DND-41 (cell line): ENCODE data around the gene ANKAR.
"Not testable (repeated sequence)": the region's sequence is repeated elsewhere in the genome, so short reads cannot be mapped to it uniquely, and the experiment has no call there.

ENCODE experiments used
- ATAC-seq: fragments of 200-7000 bp; cut with Tn5 transposase; 3 replicates; pipeline ENCODE4 v1.9.1; 2021; ENCODE audit warnings: low read depth; ENCODE audit not compliant: insufficient read depth
- DNase-seq: peaks from one replicate; pipeline ENCODE4 v3.0.0-alpha.2; 2020
- H2AFZ ChIP-seq: 2 replicates; pipeline ENCODE4 v1.6.0; 2012; ENCODE audit warnings: low read depth, low read length
- H3K27ac ChIP-seq: 2 replicates; pipeline ENCODE4 v1.5.1; 2012; ENCODE audit warnings: low read length, inconsistent platforms
- H3K27me3 ChIP-seq: fragments of 200-600 bp; sonication (generic); 2 replicates; pipeline ENCODE4 v1.6.0; 2012; ENCODE audit warnings: low read length, mild to moderate bottlenecking, inconsistent platforms; ENCODE audit not compliant: insufficient read depth, poor library complexity
- H3K36me3 ChIP-seq: 2 replicates; pipeline ENCODE4 v1.5.1; 2012; ENCODE audit warnings: low read length, inconsistent platforms; ENCODE audit not compliant: insufficient read depth
- H3K4me1 ChIP-seq: 2 replicates; pipeline ENCODE4 v1.5.1; 2012; ENCODE audit warnings: mild to moderate bottlenecking, low read length; ENCODE audit not compliant: insufficient read depth
- H3K4me2 ChIP-seq: 2 replicates; pipeline ENCODE4 v1.6.0; 2012; ENCODE audit warnings: mild to moderate bottlenecking, moderate library complexity, low read length, inconsistent platforms; ENCODE audit not compliant: insufficient read depth
- H3K4me3 ChIP-seq, 2 experiments: fragments of 200-600 bp in 1 of 2; shearing (Covaris generic) in 1 of 2; 2 replicates each; pipeline ENCODE4 v1.5.1; 2012 to 2016; ENCODE audit warnings: inconsistent platforms in 2 of 2, low read length in 2 of 2, mild to moderate bottlenecking in 2 of 2, low read depth in 1 of 2, moderate library complexity in 1 of 2
- H3K79me2 ChIP-seq: 2 replicates; pipeline ENCODE4 v1.6.0; 2012; ENCODE audit warnings: low read length, inconsistent platforms; ENCODE audit not compliant: insufficient read depth
- H3K9ac ChIP-seq: 2 replicates; pipeline ENCODE4 v1.6.0; 2012; ENCODE audit warnings: low read depth, mild to moderate bottlenecking, inconsistent platforms, low read length, moderate library complexity
- H3K9me3 ChIP-seq: 2 replicates; pipeline ENCODE4 v1.5.1; 2012; ENCODE audit warnings: low read length, moderate library complexity, mild to moderate bottlenecking, inconsistent platforms; ENCODE audit not compliant: insufficient read depth, severe bottlenecking
- H4K20me1 ChIP-seq: 2 replicates; pipeline ENCODE4 v1.6.0; 2012; ENCODE audit warnings: low read length; ENCODE audit not compliant: insufficient read depth
- CTCF ChIP-seq: IDR thresholded peaks from 2 replicates; pipeline ENCODE4 v1.5.1; 2012; ENCODE audit warnings: borderline replicate concordance, low read length, moderate library complexity, mild to moderate bottlenecking; ENCODE audit not compliant: poor library complexity, severe bottlenecking; ENCODE audit errors: extremely low read depth
- EZH2 ChIP-seq: IDR thresholded peaks from 3 replicates; pipeline ENCODE4 v1.6.1; 2012; ENCODE audit warnings: borderline replicate concordance, low read depth, mild to moderate bottlenecking, moderate library complexity, low read length, inconsistent platforms; ENCODE audit not compliant: severe bottlenecking

The ANKAR gene

GRCh38 chr2:189648846-189649509, 25.5 kb upstream of the ANKAR start:
- Histone ChIP-seq H3K4me2 (no peak overlapping the region), H3K4me1 (no peaks in the 10 kb centered on the region), H3K27ac (no peak overlapping the region), H4K20me1 (no peaks in the 10 kb centered on the region), H3K4me3 (no peak overlapping the region), H3K9me3 (peaks cover 3% of the 10 kb centered on the region), H3K27me3 (no peaks in the 10 kb centered on the region), H3K36me3 (no peaks in the 10 kb centered on the region), H3K9ac (no peak overlapping the region), H2AFZ (no peak overlapping the region), H3K79me2 (no peaks in the 10 kb centered on the region)
- ATAC-seq (no peak), DNase-seq (no peak)
- TF ChIP-seq EZH2, result no peak
- no peak for TF ChIP-seq CTCF

DNA sequence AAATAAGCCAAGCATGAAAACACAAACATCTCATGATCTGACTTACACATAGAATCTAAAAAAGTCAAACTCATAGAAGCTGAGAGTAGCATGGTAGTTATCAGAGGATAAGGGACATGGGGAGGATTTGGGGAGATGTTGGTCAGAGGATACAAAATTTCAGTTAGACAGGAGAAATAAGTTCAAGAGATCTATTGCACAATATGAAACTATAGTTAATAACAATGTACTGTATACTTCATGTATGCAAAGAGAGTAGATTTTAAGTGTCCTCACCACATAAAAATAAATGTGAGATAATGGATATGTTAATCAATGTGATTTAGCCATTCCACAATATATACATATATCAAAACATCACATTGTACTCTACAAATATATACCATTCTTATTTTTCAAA, 23.2 kb upstream of the ANKAR start:
- no peak for DNase-seq
- Histone ChIP-seq H3K9me3 (peaks cover 3% of the 10 kb centered on the region), H3K27ac (no peak overlapping the region), H2AFZ (no peak overlapping the region), H4K20me1 (no peaks in the 10 kb centered on the region), H3K27me3 (no peaks in the 10 kb centered on the region), H3K4me1 (no peaks in the 10 kb centered on the region), H3K79me2 (no peaks in the 10 kb centered on the region), H3K36me3 (no peaks in the 10 kb centered on the region), H3K4me2 (no peak overlapping the region), H3K4me3 (no peak overlapping the region), H3K9ac (no peak overlapping the region)
- no peak for ATAC-seq
- TF ChIP-seq CTCF (no peak), EZH2 (no peak)

- H3K4me1 ChIP-seq, result peaks cover 17% of the 10 kb centered on the region
- not testable (repeated sequence) for DNase-seq, H4K20me1 ChIP-seq, H3K9me3 ChIP-seq, H3K4me2 ChIP-seq, H3K79me2 ChIP-seq, H3K9ac ChIP-seq, H3K27ac ChIP-seq, H3K27me3 ChIP-seq, H2AFZ ChIP-seq, ATAC-seq, H3K36me3 ChIP-seq, H3K4me3 ChIP-seq
Measured at GRCh38 chr2:189653464-189653863, 21.0 kb upstream of the ANKAR start.

DNA sequence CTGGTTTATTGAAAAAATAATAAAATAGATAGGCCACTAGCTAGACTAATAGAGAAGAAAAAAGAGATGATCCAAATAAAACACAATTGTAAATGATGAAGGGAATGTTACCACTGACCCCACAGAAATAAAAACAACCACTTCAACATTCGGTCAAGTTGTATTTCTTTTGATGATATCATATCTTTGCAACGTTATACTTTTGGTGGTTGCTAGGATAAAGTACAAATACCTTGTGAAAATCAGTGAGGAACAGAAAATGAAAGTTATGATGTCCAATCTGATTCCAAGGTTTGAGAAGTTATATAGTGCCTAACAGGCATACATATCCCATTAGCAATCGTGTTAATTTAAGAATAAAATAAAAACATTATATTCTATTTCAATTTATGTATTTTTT, 19.8 kb upstream of the ANKAR start:
- Histone ChIP-seq H3K9ac (no peak overlapping the region), H3K4me1 (peaks cover 28% of the 10 kb centered on the region), H2AFZ (no peak overlapping the region), H3K4me3 (no peak overlapping the region), H3K27me3 (no peaks in the 10 kb centered on the region), H3K36me3 (no peaks in the 10 kb centered on the region), H3K4me2 (no peak overlapping the region), H3K9me3 (peaks cover 3% of the 10 kb centered on the region), H3K27ac (no peak overlapping the region), H3K79me2 (no peaks in the 10 kb centered on the region), H4K20me1 (no peaks in the 10 kb centered on the region)
- DNase-seq, result no peak
- TF ChIP-seq EZH2 (no peak), CTCF (no peak)
- ATAC-seq, result no peak
